ENCODE measurements around the gene ASAH2.

ASAH2 gene

GRCh38 chr10:50289196-50289595 lies 37.9 kb upstream of the ASAH2 start:
- no peak for DNase-seq (ENCODE audit: low read depth)
- TF ChIP-seq CTCF (conservative IDR thresholded peaks at IDR 0.05; ENCODE audit: low read length), result no peak

GRCh38 chr10:50286996-50287803 lies 35.9 kb upstream of the ASAH2 start:
- DNase-seq (ENCODE audit: low read depth), result no peak

More at GRCh38 chr10:50289196-50289595, 37.9 kb upstream of the ASAH2 start:
- no peak overlapping the region for H3K4me3 ChIP-seq (ENCODE audit: low read length)

GRCh38 chr10:50286517-50286916 lies 35.2 kb upstream of the ASAH2 start:
- no peak for TF ChIP-seq CTCF (conservative IDR thresholded peaks at IDR 0.05; ENCODE audit: low read length)
- no peak overlapping the region for H3K4me3 ChIP-seq (ENCODE audit: low read length)
- DNase-seq (ENCODE audit: low read depth), result peak; percentile 94

More at GRCh38 chr10:50286996-50287803, 35.9 kb upstream of the ASAH2 start:
- TF ChIP-seq CTCF (conservative IDR thresholded peaks at IDR 0.05; ENCODE audit: low read length), result no peak
- no peak overlapping the region for H3K4me3 ChIP-seq (ENCODE audit: low read length)

GRCh38 chr10:50281967-50282522 lies 30.7 kb upstream of the ASAH2 start:
- H3K4me3 ChIP-seq (ENCODE audit: low read length), result no peak overlapping the region
- no peak for TF ChIP-seq CTCF (conservative IDR thresholded peaks at IDR 0.05; ENCODE audit: low read length)
- DNase-seq (ENCODE audit: low read depth), result no peak

GRCh38 chr10:50281210-50281966 lies 30.1 kb upstream of the ASAH2 start:
- TF ChIP-seq CTCF (conservative IDR thresholded peaks at IDR 0.05; ENCODE audit: low read length), result no peak
- no peak for DNase-seq (ENCODE audit: low read depth)
- H3K4me3 ChIP-seq (ENCODE audit: low read length), result no peak overlapping the region

- no peak for DNase-seq (ENCODE audit: low read depth)
- H3K4me3 ChIP-seq (ENCODE audit: low read length), result no peak overlapping the region
- no peak for TF ChIP-seq CTCF (conservative IDR thresholded peaks at IDR 0.05; ENCODE audit: low read length)
Measured at GRCh38 chr10:50280049-50280841, 28.9 kb upstream of the ASAH2 start.
